Liver (tissue), 9 donors: ENCODE measurements around the gene C22orf23. TPM values are rescaled to one million over a fixed set of nuclear protein-coding genes. Genes with fewer than 3 reads are reported as not detected.

ENCODE experiments used
- DNase-seq: peaks from one replicate; pipeline ENCODE4 v3.0.0-alpha.2; 2017; ENCODE audit warnings: low spot score
- H3K27ac ChIP-seq, 2 donors: one replicate each; pipeline ENCODE4 v1.7.0; 2013; ENCODE audit warnings: inconsistent platforms in 2 of 2, low read length in 2 of 2, control low read depth in 1 of 2, low read depth in 1 of 2, mild to moderate bottlenecking in 1 of 2
- H3K27me3 ChIP-seq, 4 donors: one replicate each; pipeline versions ENCODE4 v1.6.1 to v1.7.0; 2013; ENCODE audit warnings: low read length in 3 of 4, inconsistent platforms in 1 of 4, mild to moderate bottlenecking in 1 of 4, moderate library complexity in 1 of 4; ENCODE audit not compliant: control insufficient read depth in 4 of 4, insufficient read depth in 4 of 4
- H3K36me3 ChIP-seq, 4 donors: one replicate each; pipeline versions ENCODE4 v1.6.1 to v1.7.0; 2013; ENCODE audit warnings: low read length in 3 of 4, mild to moderate bottlenecking in 3 of 4, low read depth in 1 of 4, moderate library complexity in 1 of 4; ENCODE audit not compliant: control insufficient read depth in 4 of 4, insufficient read depth in 3 of 4
- H3K4me1 ChIP-seq, 4 donors: one replicate each; pipeline versions ENCODE4 v1.6.1 to v1.7.0; 2013; ENCODE audit warnings: low read length in 3 of 4, mild to moderate bottlenecking in 3 of 4, moderate library complexity in 1 of 4; ENCODE audit not compliant: control insufficient read depth in 4 of 4, insufficient read depth in 4 of 4
- H3K4me3 ChIP-seq, 3 donors: one replicate each; pipeline versions ENCODE4 v1.6.1 to v1.7.0; 2013; ENCODE audit warnings: low read length in 3 of 3, control low read depth in 1 of 3, low read depth in 1 of 3, mild to moderate bottlenecking in 1 of 3
- H3K9ac ChIP-seq, 2 donors: one replicate each; pipeline ENCODE4 v1.7.0; 2013; ENCODE audit warnings: low read length in 2 of 2, mild to moderate bottlenecking in 2 of 2, moderate library complexity in 2 of 2, control low read depth in 1 of 2, low read depth in 1 of 2
- H3K9me3 ChIP-seq, 4 donors: one replicate each; pipeline versions ENCODE4 v1.6.1 to v1.7.0; 2013; ENCODE audit warnings: low read length in 3 of 4; ENCODE audit not compliant: control insufficient read depth in 4 of 4
- EGR1 ChIP-seq, 2 donors: IDR thresholded peaks; 2 replicates each; pipeline ENCODE4 v1.6.1; 2016 to 2018; ENCODE audit warnings: antibody characterized with exemption in 2 of 2, low read depth in 2 of 2
- FOXA1 ChIP-seq: IDR thresholded peaks from 2 replicates; pipeline ENCODE4 v1.6.1; 2016; ENCODE audit warnings: antibody characterized with exemption
- FOXA2 ChIP-seq: IDR thresholded peaks from 2 replicates; pipeline ENCODE4 v1.6.1; 2016; ENCODE audit warnings: antibody characterized with exemption
- GABPA ChIP-seq, 2 donors: IDR thresholded peaks in 1 of 2; conservative IDR thresholded peaks in 1 of 2; 2 replicates each; pipeline ENCODE4 v1.6.1; 2016; ENCODE audit warnings: antibody characterized with exemption in 2 of 2, mild to moderate bottlenecking in 1 of 2, moderate library complexity in 1 of 2
- HNF4A ChIP-seq, 2 donors: conservative IDR thresholded peaks; 2 replicates each; pipeline ENCODE4 v1.6.1; 2016; ENCODE audit warnings: antibody characterized with exemption in 2 of 2, mild to moderate bottlenecking in 2 of 2
- HNF4G ChIP-seq: IDR thresholded peaks from 2 replicates; pipeline ENCODE4 v1.6.1; 2016; ENCODE audit warnings: antibody characterized with exemption
- JUND ChIP-seq, 2 donors: IDR thresholded peaks; 2 replicates each; pipeline ENCODE4 v1.6.1; 2016; ENCODE audit warnings: antibody characterized with exemption in 2 of 2
- NR2F2 ChIP-seq: IDR thresholded peaks from 2 replicates; pipeline ENCODE4 v1.6.1; 2016; ENCODE audit warnings: antibody characterized with exemption
- RAD21 ChIP-seq, 2 donors: IDR thresholded peaks; 2 replicates each; pipeline ENCODE4 v1.6.1; 2016; ENCODE audit warnings: antibody characterized with exemption in 2 of 2, mild to moderate bottlenecking in 2 of 2
- RXRA ChIP-seq, 2 donors: IDR thresholded peaks; 2 replicates each; pipeline ENCODE4 v1.6.1; 2017 to 2018; ENCODE audit warnings: antibody characterized with exemption in 2 of 2, mild to moderate bottlenecking in 1 of 2
- SP1 ChIP-seq: IDR thresholded peaks from 2 replicates; pipeline ENCODE4 v1.6.1; 2018; ENCODE audit warnings: antibody characterized with exemption, mild to moderate bottlenecking
- TAF1 ChIP-seq: conservative IDR thresholded peaks from 2 replicates; pipeline ENCODE4 v1.6.1; 2016; ENCODE audit warnings: antibody characterized with exemption, mild to moderate bottlenecking
- YY1 ChIP-seq: IDR thresholded peaks from 2 replicates; pipeline ENCODE4 v1.6.1; 2016; ENCODE audit warnings: antibody characterized with exemption, mild to moderate bottlenecking
- WGBS: extraction: QIAGEN DNeasy Blood & Tissue Kit; methylation state at CpG from one replicate; pipeline ENCODE4 v1.1.7; 2013; 5-methylcytosine and 5-hydroxymethylcytosine counted together
- polyA plus RNA-seq, 2 donors: library from polyadenylated mRNA; stranded (reverse) in 1 of 2; unstranded in 1 of 2; fragments of 200-250 nt in 1 of 2; fragments of >200 nt in 1 of 2; fragmentation: Nextera tagmentation in 1 of 2; extraction: Ambion mirVana in 1 of 2; gene quantifications; one replicate each; pipeline versions ENCODE4 v1.2.1 to v1.2.3, GENCODE V29; 2013 to 2015
- total RNA-seq, 2 donors: library from RNA; depleted of rRNA; stranded (reverse); fragments of >200 nt; gene quantifications; one replicate each; pipeline ENCODE4 v1.2.3, GENCODE V29; 2014
- TF ChIP-seq, protein P1 (sequence below): fragments of 150-350 bp; IDR thresholded peaks from 2 replicates; pipeline ENCODE4 v1.5.1; 2017; ENCODE audit warnings: improper control_type of control experiment, low read depth, low read length; ENCODE audit not compliant: missing input control
- TF ChIP-seq, protein P2 (sequence below): IDR thresholded peaks from 2 replicates; pipeline ENCODE4 v1.6.1; 2016; ENCODE audit warnings: antibody characterized with exemption
- TF ChIP-seq, protein P3 (sequence below): IDR thresholded peaks from 2 replicates; pipeline ENCODE4 v1.6.1; 2016; ENCODE audit warnings: antibody characterized with exemption, mild to moderate bottlenecking
- TF ChIP-seq, protein P4 (sequence below): IDR thresholded peaks from 2 replicates; pipeline ENCODE4 v1.6.1; 2016; ENCODE audit warnings: antibody characterized with exemption
- TF ChIP-seq, protein P5 (sequence below): IDR thresholded peaks from 2 replicates; pipeline ENCODE4 v1.6.1; 2016; ENCODE audit warnings: antibody characterized with exemption
- donor health status: healthy.
- donor health status: healthy.
- donor health status: healthy.
- donor health status: healthy.
- donor health status: healthy.

Gene C22orf23
- total and polyA plus RNA-seq, 4 donors, result 0.02 TPM; not detected in 3

DNA sequence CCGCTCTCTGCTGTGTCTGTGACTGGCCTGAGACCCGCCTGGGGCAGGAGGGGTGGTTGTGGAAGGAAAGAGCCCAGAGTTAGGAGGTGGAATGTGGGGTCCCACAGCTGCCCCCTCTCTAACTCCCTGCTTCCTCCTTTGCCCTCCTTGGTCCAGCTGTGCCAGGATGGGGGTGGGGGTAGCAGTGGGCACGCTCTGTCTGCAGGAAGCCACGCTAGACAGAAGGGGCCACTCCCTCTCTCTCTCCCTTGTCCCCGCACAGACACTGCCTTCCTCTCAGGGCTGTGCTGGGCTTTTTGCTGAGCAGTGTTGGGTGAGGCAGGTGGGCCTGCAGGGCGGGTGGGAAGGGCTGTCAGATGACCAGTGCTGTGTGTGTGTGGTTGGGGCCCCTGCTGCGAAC is 33.0 kb upstream of the C22orf23 start:
- 92% methylated on average over 7 of the region's 7 CpGs for WGBS
- DNase-seq, result no peak
- Histone ChIP-seq H3K4me3 (no peak overlapping the region), H3K4me1 (peaks cover 3 to 16% (median 12%) of the 10 kb centered on the region in 4 donors), H3K27ac (no peak overlapping the region), H3K9ac (no peak overlapping the region), H3K9me3 (no peaks in the 10 kb centered on the region), H3K36me3 (no peaks in the 10 kb centered on the region), H3K27me3 (no peaks in the 10 kb centered on the region)
- TF ChIP-seq FOXA1 (no peak), NR2F2 (no peak), YY1 (no peak), RAD21 (IDR thresholded peaks at IDR 0.05) (no peak), RXRA (IDR thresholded peaks at IDR 0.05) (no peak), GABPA (IDR thresholded peaks at IDR 0.05 in 1 of 2, conservative IDR thresholded peaks at IDR 0.05 in 1 of 2) (no peak), SP1 (no peak), FOXA2 (no peak), EGR1 (IDR thresholded peaks at IDR 0.05; ENCODE audit: low read depth in 2 of 2) (no peak), TAF1 (no peak), HNF4A (conservative IDR thresholded peaks at IDR 0.05) (no peak), JUND (IDR thresholded peaks at IDR 0.05) (no peak), HNF4G (no peak)
- TF ChIP-seq, protein P1, sequence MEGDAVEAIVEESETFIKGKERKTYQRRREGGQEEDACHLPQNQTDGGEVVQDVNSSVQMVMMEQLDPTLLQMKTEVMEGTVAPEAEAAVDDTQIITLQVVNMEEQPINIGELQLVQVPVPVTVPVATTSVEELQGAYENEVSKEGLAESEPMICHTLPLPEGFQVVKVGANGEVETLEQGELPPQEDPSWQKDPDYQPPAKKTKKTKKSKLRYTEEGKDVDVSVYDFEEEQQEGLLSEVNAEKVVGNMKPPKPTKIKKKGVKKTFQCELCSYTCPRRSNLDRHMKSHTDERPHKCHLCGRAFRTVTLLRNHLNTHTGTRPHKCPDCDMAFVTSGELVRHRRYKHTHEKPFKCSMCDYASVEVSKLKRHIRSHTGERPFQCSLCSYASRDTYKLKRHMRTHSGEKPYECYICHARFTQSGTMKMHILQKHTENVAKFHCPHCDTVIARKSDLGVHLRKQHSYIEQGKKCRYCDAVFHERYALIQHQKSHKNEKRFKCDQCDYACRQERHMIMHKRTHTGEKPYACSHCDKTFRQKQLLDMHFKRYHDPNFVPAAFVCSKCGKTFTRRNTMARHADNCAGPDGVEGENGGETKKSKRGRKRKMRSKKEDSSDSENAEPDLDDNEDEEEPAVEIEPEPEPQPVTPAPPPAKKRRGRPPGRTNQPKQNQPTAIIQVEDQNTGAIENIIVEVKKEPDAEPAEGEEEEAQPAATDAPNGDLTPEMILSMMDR, result no peak
- TF ChIP-seq, protein P2, sequence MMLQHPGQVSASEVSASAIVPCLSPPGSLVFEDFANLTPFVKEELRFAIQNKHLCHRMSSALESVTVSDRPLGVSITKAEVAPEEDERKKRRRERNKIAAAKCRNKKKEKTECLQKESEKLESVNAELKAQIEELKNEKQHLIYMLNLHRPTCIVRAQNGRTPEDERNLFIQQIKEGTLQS, result no peak
- TF ChIP-seq, protein P3, sequence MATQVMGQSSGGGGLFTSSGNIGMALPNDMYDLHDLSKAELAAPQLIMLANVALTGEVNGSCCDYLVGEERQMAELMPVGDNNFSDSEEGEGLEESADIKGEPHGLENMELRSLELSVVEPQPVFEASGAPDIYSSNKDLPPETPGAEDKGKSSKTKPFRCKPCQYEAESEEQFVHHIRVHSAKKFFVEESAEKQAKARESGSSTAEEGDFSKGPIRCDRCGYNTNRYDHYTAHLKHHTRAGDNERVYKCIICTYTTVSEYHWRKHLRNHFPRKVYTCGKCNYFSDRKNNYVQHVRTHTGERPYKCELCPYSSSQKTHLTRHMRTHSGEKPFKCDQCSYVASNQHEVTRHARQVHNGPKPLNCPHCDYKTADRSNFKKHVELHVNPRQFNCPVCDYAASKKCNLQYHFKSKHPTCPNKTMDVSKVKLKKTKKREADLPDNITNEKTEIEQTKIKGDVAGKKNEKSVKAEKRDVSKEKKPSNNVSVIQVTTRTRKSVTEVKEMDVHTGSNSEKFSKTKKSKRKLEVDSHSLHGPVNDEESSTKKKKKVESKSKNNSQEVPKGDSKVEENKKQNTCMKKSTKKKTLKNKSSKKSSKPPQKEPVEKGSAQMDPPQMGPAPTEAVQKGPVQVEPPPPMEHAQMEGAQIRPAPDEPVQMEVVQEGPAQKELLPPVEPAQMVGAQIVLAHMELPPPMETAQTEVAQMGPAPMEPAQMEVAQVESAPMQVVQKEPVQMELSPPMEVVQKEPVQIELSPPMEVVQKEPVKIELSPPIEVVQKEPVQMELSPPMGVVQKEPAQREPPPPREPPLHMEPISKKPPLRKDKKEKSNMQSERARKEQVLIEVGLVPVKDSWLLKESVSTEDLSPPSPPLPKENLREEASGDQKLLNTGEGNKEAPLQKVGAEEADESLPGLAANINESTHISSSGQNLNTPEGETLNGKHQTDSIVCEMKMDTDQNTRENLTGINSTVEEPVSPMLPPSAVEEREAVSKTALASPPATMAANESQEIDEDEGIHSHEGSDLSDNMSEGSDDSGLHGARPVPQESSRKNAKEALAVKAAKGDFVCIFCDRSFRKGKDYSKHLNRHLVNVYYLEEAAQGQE, result no peak
- TF ChIP-seq, protein P4, sequence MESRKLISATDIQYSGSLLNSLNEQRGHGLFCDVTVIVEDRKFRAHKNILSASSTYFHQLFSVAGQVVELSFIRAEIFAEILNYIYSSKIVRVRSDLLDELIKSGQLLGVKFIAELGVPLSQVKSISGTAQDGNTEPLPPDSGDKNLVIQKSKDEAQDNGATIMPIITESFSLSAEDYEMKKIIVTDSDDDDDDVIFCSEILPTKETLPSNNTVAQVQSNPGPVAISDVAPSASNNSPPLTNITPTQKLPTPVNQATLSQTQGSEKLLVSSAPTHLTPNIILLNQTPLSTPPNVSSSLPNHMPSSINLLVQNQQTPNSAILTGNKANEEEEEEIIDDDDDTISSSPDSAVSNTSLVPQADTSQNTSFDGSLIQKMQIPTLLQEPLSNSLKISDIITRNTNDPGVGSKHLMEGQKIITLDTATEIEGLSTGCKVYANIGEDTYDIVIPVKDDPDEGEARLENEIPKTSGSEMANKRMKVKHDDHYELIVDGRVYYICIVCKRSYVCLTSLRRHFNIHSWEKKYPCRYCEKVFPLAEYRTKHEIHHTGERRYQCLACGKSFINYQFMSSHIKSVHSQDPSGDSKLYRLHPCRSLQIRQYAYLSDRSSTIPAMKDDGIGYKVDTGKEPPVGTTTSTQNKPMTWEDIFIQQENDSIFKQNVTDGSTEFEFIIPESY, result no peak
- TF ChIP-seq, protein P5, sequence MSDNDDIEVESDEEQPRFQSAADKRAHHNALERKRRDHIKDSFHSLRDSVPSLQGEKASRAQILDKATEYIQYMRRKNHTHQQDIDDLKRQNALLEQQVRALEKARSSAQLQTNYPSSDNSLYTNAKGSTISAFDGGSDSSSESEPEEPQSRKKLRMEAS, result no peak
